Liver (tissue), 9 donors: ENCODE results near the gene RAD51B. TPM values are rescaled to one million over a fixed set of nuclear protein-coding genes. Genes with fewer than 3 reads are reported as not detected.

Experiments
- DNase-seq: peaks from one replicate; pipeline ENCODE4 v3.0.0-alpha.2; 2017; ENCODE audit warnings: low spot score
- H3K27ac ChIP-seq, 2 donors: one replicate each; pipeline ENCODE4 v1.7.0; 2013; ENCODE audit warnings: inconsistent platforms in 2 of 2, low read length in 2 of 2, control low read depth in 1 of 2, low read depth in 1 of 2, mild to moderate bottlenecking in 1 of 2
- H3K27me3 ChIP-seq, 4 donors: one replicate each; pipeline versions ENCODE4 v1.6.1 to v1.7.0; 2013; ENCODE audit warnings: low read length in 3 of 4, inconsistent platforms in 1 of 4, mild to moderate bottlenecking in 1 of 4, moderate library complexity in 1 of 4; ENCODE audit not compliant: control insufficient read depth in 4 of 4, insufficient read depth in 4 of 4
- H3K36me3 ChIP-seq, 4 donors: one replicate each; pipeline versions ENCODE4 v1.6.1 to v1.7.0; 2013; ENCODE audit warnings: low read length in 3 of 4, mild to moderate bottlenecking in 3 of 4, low read depth in 1 of 4, moderate library complexity in 1 of 4; ENCODE audit not compliant: control insufficient read depth in 4 of 4, insufficient read depth in 3 of 4
- H3K4me1 ChIP-seq, 4 donors: one replicate each; pipeline versions ENCODE4 v1.6.1 to v1.7.0; 2013; ENCODE audit warnings: low read length in 3 of 4, mild to moderate bottlenecking in 3 of 4, moderate library complexity in 1 of 4; ENCODE audit not compliant: control insufficient read depth in 4 of 4, insufficient read depth in 4 of 4
- H3K4me3 ChIP-seq, 3 donors: one replicate each; pipeline versions ENCODE4 v1.6.1 to v1.7.0; 2013; ENCODE audit warnings: low read length in 3 of 3, control low read depth in 1 of 3, low read depth in 1 of 3, mild to moderate bottlenecking in 1 of 3
- H3K9ac ChIP-seq, 2 donors: one replicate each; pipeline ENCODE4 v1.7.0; 2013; ENCODE audit warnings: low read length in 2 of 2, mild to moderate bottlenecking in 2 of 2, moderate library complexity in 2 of 2, control low read depth in 1 of 2, low read depth in 1 of 2
- H3K9me3 ChIP-seq, 4 donors: one replicate each; pipeline versions ENCODE4 v1.6.1 to v1.7.0; 2013; ENCODE audit warnings: low read length in 3 of 4; ENCODE audit not compliant: control insufficient read depth in 4 of 4
- EGR1 ChIP-seq, 2 donors: IDR thresholded peaks; 2 replicates each; pipeline ENCODE4 v1.6.1; 2016 to 2018; ENCODE audit warnings: antibody characterized with exemption in 2 of 2, low read depth in 2 of 2
- FOXA1 ChIP-seq: IDR thresholded peaks from 2 replicates; pipeline ENCODE4 v1.6.1; 2016; ENCODE audit warnings: antibody characterized with exemption
- FOXA2 ChIP-seq: IDR thresholded peaks from 2 replicates; pipeline ENCODE4 v1.6.1; 2016; ENCODE audit warnings: antibody characterized with exemption
- GABPA ChIP-seq, 2 donors: IDR thresholded peaks in 1 of 2; conservative IDR thresholded peaks in 1 of 2; 2 replicates each; pipeline ENCODE4 v1.6.1; 2016; ENCODE audit warnings: antibody characterized with exemption in 2 of 2, mild to moderate bottlenecking in 1 of 2, moderate library complexity in 1 of 2
- HNF4A ChIP-seq, 2 donors: conservative IDR thresholded peaks; 2 replicates each; pipeline ENCODE4 v1.6.1; 2016; ENCODE audit warnings: antibody characterized with exemption in 2 of 2, mild to moderate bottlenecking in 2 of 2
- HNF4G ChIP-seq: IDR thresholded peaks from 2 replicates; pipeline ENCODE4 v1.6.1; 2016; ENCODE audit warnings: antibody characterized with exemption
- JUND ChIP-seq, 2 donors: IDR thresholded peaks; 2 replicates each; pipeline ENCODE4 v1.6.1; 2016; ENCODE audit warnings: antibody characterized with exemption in 2 of 2
- MAX ChIP-seq: IDR thresholded peaks from 2 replicates; pipeline ENCODE4 v1.6.1; 2016; ENCODE audit warnings: antibody characterized with exemption
- RAD21 ChIP-seq, 2 donors: IDR thresholded peaks; 2 replicates each; pipeline ENCODE4 v1.6.1; 2016; ENCODE audit warnings: antibody characterized with exemption in 2 of 2, mild to moderate bottlenecking in 2 of 2
- REST ChIP-seq: IDR thresholded peaks from 2 replicates; pipeline ENCODE4 v1.6.1; 2016; ENCODE audit warnings: antibody characterized with exemption, mild to moderate bottlenecking
- RXRA ChIP-seq, 2 donors: IDR thresholded peaks; 2 replicates each; pipeline ENCODE4 v1.6.1; 2017 to 2018; ENCODE audit warnings: antibody characterized with exemption in 2 of 2, mild to moderate bottlenecking in 1 of 2
- SP1 ChIP-seq: IDR thresholded peaks from 2 replicates; pipeline ENCODE4 v1.6.1; 2018; ENCODE audit warnings: antibody characterized with exemption, mild to moderate bottlenecking
- TAF1 ChIP-seq: conservative IDR thresholded peaks from 2 replicates; pipeline ENCODE4 v1.6.1; 2016; ENCODE audit warnings: antibody characterized with exemption, mild to moderate bottlenecking
- YY1 ChIP-seq: IDR thresholded peaks from 2 replicates; pipeline ENCODE4 v1.6.1; 2016; ENCODE audit warnings: antibody characterized with exemption, mild to moderate bottlenecking
- ZBTB33 ChIP-seq: IDR thresholded peaks from 2 replicates; pipeline ENCODE4 v1.6.1; 2016; ENCODE audit warnings: antibody characterized with exemption
- WGBS: extraction: QIAGEN DNeasy Blood & Tissue Kit; methylation state at CpG from one replicate; pipeline ENCODE4 v1.1.7; 2013; 5-methylcytosine and 5-hydroxymethylcytosine counted together
- polyA plus RNA-seq, 2 donors: library from polyadenylated mRNA; stranded (reverse) in 1 of 2; unstranded in 1 of 2; fragments of 200-250 nt in 1 of 2; fragments of >200 nt in 1 of 2; fragmentation: Nextera tagmentation in 1 of 2; extraction: Ambion mirVana in 1 of 2; gene quantifications; one replicate each; pipeline versions ENCODE4 v1.2.1 to v1.2.3, GENCODE V29; 2013 to 2015
- total RNA-seq, 2 donors: library from RNA; depleted of rRNA; stranded (reverse); fragments of >200 nt; gene quantifications; one replicate each; pipeline ENCODE4 v1.2.3, GENCODE V29; 2014
- donor health status: healthy.
- donor health status: healthy.
- donor health status: healthy.
- donor health status: healthy.
- donor health status: healthy.

Gene RAD51B
- total and polyA plus RNA-seq, 4 donors, result 0.81 to 12.9 (median 2.4) TPM

- Histone ChIP-seq H3K27ac (no peak overlapping the region), H3K9me3 (no peaks in the 10 kb centered on the region), H3K9ac (no peak overlapping the region), H3K4me3 (no peak overlapping the region), H3K27me3 (no peaks in the 10 kb centered on the region), H3K36me3 (no peaks in the 10 kb centered on the region), H3K4me1 (no peaks in the 10 kb centered on the region)
- DNase-seq, result no peak
- no peak for TF ChIP-seq FOXA1
- no peak for TF ChIP-seq FOXA2
- no peak for TF ChIP-seq RAD21 (IDR thresholded peaks at IDR 0.05)
- no peak for TF ChIP-seq RXRA (IDR thresholded peaks at IDR 0.05)
- TF ChIP-seq TAF1, result no peak
- TF ChIP-seq HNF4G, result no peak
- no peak for TF ChIP-seq YY1
- no peak for TF ChIP-seq GABPA (IDR thresholded peaks at IDR 0.05 in 1 of 2, conservative IDR thresholded peaks at IDR 0.05 in 1 of 2)
- no peak for TF ChIP-seq ZBTB33
- no peak for TF ChIP-seq SP1
- TF ChIP-seq REST, result no peak
- no peak for TF ChIP-seq JUND (IDR thresholded peaks at IDR 0.05)
- TF ChIP-seq MAX, result no peak
- no peak for TF ChIP-seq EGR1 (IDR thresholded peaks at IDR 0.05; ENCODE audit: low read depth in 2 of 2)
- 94% methylated on average over 4 of the region's 4 CpGs for WGBS
These were observed 96.9 kb downstream of the RAD51B start for GRCh38 chr14:67916430-67916829.

- Histone ChIP-seq H3K27ac (no peak overlapping the region), H3K27me3 (no peaks in the 10 kb centered on the region), H3K4me1 (no peaks in the 10 kb centered on the region), H3K9ac (no peak overlapping the region), H3K36me3 (no peaks in the 10 kb centered on the region), H3K4me3 (no peak overlapping the region), H3K9me3 (no peaks in the 10 kb centered on the region)
- TF ChIP-seq REST (no peak), HNF4A (conservative IDR thresholded peaks at IDR 0.05) (no peak), JUND (IDR thresholded peaks at IDR 0.05) (no peak), GABPA (IDR thresholded peaks at IDR 0.05 in 1 of 2, conservative IDR thresholded peaks at IDR 0.05 in 1 of 2) (no peak), YY1 (no peak)
- 95% methylated on average over 6 of the region's 6 CpGs for WGBS
- no peak for DNase-seq
These were observed 97.4 kb downstream of the RAD51B start for GRCh38 chr14:67917006-67917405.
